Measurements from ENCODE around the gene RPIA.

- TF ChIP-seq CTCF (IDR thresholded peaks at IDR 0.05; ENCODE audit: low read depth, low read length) (no peak), EZH2phosphoT487 (IDR thresholded peaks at IDR 0.05; ENCODE audit: low read depth) (no peak)
Observed at GRCh38 chr2:88654714-88655113, 36.8 kb upstream of the RPIA start.

Data from OCI-LY3 (cell line).